Measurements from ENCODE around the gene POLR1A. TPM values are rescaled to one million over a fixed set of nuclear protein-coding genes. Genes with fewer than 3 reads are reported as not detected.

The POLR1A gene
- total RNA-seq, 1 donor from 2014 or later, result 43.2 TPM

GRCh38 chr2:86081724-86082123, 24.0 kb downstream of the POLR1A start:
- no peak overlapping the region for H3K4me3 Mint-ChIP-seq (ENCODE audit: unreplicated experiment)
- H3K9me3 Mint-ChIP-seq (ENCODE audit: unreplicated experiment), result no peaks in the 10 kb centered on the region
- DNase-seq (ENCODE audit: extremely low spot score, unreplicated experiment), result no peak
- no peak for TF ChIP-seq CTCF (IDR thresholded peaks at IDR 0.05)
- H3K27me3 Mint-ChIP-seq (ENCODE audit: unreplicated experiment), result no peaks in the 10 kb centered on the region
- no peak overlapping the region for H3K27ac Mint-ChIP-seq (ENCODE audit: unreplicated experiment)
- H3K4me1 Mint-ChIP-seq (ENCODE audit: unreplicated experiment), result no peaks in the 10 kb centered on the region
- peaks cover 32% of the 10 kb centered on the region for H3K36me3 Mint-ChIP-seq (ENCODE audit: unreplicated experiment)

- TF ChIP-seq CTCF (IDR thresholded peaks at IDR 0.05), result peak; percentile 86
- Mint-ChIP-seq H3K27ac (ENCODE audit: unreplicated experiment) (no peak overlapping the region), H3K4me3 (ENCODE audit: unreplicated experiment) (no peak overlapping the region), H3K27me3 (ENCODE audit: unreplicated experiment) (no peaks in the 10 kb centered on the region), H3K4me1 (ENCODE audit: unreplicated experiment) (no peaks in the 10 kb centered on the region), H3K36me3 (ENCODE audit: unreplicated experiment) (peaks cover 34% of the 10 kb centered on the region), H3K9me3 (ENCODE audit: unreplicated experiment) (no peaks in the 10 kb centered on the region)
- DNase-seq (ENCODE audit: extremely low spot score, unreplicated experiment), result peak; percentile 90
Measured at GRCh38 chr2:86079981-86080911, 25.4 kb downstream of the POLR1A start.

- no peak for DNase-seq (ENCODE audit: extremely low spot score, unreplicated experiment)
- no peak overlapping the region for H3K27ac Mint-ChIP-seq (ENCODE audit: unreplicated experiment)
- peak; percentile 76 for TF ChIP-seq CTCF (IDR thresholded peaks at IDR 0.05)
- H3K9me3 Mint-ChIP-seq (ENCODE audit: unreplicated experiment), result no peaks in the 10 kb centered on the region
- no peaks in the 10 kb centered on the region for H3K27me3 Mint-ChIP-seq (ENCODE audit: unreplicated experiment)
- no peak overlapping the region for H3K4me3 Mint-ChIP-seq (ENCODE audit: unreplicated experiment)
- peaks cover 38% of the 10 kb centered on the region for H3K36me3 Mint-ChIP-seq (ENCODE audit: unreplicated experiment)
- no peaks in the 10 kb centered on the region for H3K4me1 Mint-ChIP-seq (ENCODE audit: unreplicated experiment)
Measured at GRCh38 chr2:86078774-86079545, 26.7 kb downstream of the POLR1A start.

- TF ChIP-seq CTCF (IDR thresholded peaks at IDR 0.05), result no peak
- H3K27me3 Mint-ChIP-seq (ENCODE audit: unreplicated experiment), result no peaks in the 10 kb centered on the region
- no peaks in the 10 kb centered on the region for H3K9me3 Mint-ChIP-seq (ENCODE audit: unreplicated experiment)
- H3K36me3 Mint-ChIP-seq (ENCODE audit: unreplicated experiment), result peaks cover 42% of the 10 kb centered on the region
- H3K27ac Mint-ChIP-seq (ENCODE audit: unreplicated experiment), result no peak overlapping the region
- peaks cover 26% of the 10 kb centered on the region for H3K4me1 Mint-ChIP-seq (ENCODE audit: unreplicated experiment)
- no peak for DNase-seq (ENCODE audit: extremely low spot score, unreplicated experiment)
- no peak overlapping the region for H3K4me3 Mint-ChIP-seq (ENCODE audit: unreplicated experiment)
Measured at GRCh38 chr2:86075886-86076285, 29.8 kb downstream of the POLR1A start.

GRCh38 chr2:86074811-86075210, 30.9 kb downstream of the POLR1A start:
- no peaks in the 10 kb centered on the region for H3K9me3 Mint-ChIP-seq (ENCODE audit: unreplicated experiment)
- TF ChIP-seq CTCF (IDR thresholded peaks at IDR 0.05), result no peak
- peaks cover 49% of the 10 kb centered on the region for H3K36me3 Mint-ChIP-seq (ENCODE audit: unreplicated experiment)
- H3K4me1 Mint-ChIP-seq (ENCODE audit: unreplicated experiment), result peaks cover 26% of the 10 kb centered on the region
- H3K4me3 Mint-ChIP-seq (ENCODE audit: unreplicated experiment), result no peak overlapping the region
- peak; percentile 81 for DNase-seq (ENCODE audit: extremely low spot score, unreplicated experiment)
- H3K27me3 Mint-ChIP-seq (ENCODE audit: unreplicated experiment), result no peaks in the 10 kb centered on the region
- H3K27ac Mint-ChIP-seq (ENCODE audit: unreplicated experiment), result no peak overlapping the region
